Measurements from ENCODE around the gene TH.

TH gene

DNA sequence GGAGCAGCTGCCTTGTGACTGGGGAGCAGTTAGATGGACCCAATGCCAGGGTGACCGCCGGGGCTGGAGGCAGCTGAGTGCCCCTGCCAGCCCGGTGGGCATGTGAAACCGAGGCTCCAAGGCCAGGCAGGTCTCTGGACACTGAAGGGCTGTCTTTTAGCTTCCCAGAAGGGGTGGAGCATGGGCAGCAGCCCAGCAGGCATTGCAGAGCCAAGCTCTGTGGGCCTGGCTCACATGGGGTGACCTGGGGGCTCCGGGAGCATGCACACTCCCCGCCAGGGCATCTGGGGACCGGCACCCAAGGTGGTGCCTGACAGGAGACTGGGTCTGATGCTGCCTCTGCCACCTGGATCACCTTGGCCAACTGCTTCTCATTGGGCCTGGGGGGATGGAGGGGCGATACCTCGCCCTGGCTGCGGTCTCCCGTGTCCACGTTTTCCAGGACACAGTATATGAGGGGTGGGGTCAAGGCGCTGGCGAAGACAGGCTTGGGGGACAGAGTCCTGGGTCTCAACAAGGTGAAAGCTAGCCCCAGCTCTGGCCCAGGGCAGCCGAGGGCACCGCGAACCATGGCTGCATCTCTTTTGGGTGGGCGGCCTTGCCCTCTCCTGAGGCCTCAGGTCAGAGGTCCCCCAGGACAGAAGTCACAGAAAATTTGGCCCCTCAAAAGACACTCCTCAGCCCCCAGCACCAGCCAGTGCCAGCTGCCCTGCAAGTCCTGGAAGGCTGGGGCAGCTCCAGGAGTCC is 14.1 kb downstream of the TH start:
- no peak for DNase-seq

DNA sequence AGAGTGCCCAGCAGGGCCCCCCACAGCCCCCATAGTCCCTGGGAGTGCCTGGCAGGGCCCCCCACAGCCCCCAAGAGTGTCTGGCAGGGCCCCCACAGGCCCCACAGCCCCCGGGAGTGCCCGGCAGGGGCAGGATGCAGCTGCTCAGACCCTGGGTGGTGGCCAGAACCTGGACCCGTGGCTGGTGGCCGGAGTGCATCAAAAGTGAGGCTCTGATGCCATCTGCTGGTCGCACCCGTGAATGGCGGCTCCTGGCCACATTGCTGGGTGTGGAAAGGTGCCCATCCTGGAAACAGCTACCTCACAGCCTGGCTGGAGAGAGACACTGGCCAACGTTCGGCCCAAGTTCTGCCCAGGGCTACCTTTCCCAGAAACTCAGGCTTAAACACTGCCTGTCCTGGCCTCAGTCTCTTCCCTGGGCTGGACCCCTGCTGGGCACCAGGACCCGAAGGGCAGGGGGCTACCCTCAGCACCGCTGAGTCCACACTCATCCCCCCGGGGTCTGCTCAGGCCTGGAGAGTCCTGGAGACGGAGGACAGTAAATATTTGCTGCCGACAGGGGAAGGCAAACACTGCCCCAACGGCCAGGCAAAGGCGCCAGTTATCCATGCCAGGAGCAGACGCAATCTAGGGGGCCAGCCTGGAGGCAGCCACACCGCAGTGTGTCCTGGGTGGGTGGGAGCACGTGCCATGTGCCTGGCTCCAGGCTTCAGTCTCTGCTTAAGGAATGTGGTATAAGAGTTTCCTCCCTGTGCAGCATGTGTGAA is 15.0 kb downstream of the TH start:
- peak; percentile 74 for DNase-seq

DNA sequence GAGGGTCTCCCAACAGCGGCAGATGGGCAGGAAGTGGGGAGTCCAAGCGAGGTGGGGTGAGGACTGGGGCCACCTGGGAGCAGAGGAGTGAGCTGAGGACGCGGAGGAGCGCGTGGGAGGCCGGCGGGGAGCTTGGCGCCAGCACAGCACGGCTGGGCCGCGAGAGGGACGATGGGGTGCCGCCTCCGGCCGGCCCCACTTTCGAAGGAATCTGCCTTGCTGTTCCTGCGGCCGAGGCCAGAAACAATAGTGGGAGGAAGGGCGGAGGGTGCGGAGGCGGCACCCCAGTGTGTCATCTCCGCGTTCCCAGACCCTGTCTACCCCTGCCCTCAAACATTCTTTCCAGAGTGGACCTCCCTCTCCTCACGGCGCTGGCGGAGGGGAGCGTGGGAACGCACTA is 16.1 kb downstream of the TH start:
- no peak for DNase-seq

DNA sequence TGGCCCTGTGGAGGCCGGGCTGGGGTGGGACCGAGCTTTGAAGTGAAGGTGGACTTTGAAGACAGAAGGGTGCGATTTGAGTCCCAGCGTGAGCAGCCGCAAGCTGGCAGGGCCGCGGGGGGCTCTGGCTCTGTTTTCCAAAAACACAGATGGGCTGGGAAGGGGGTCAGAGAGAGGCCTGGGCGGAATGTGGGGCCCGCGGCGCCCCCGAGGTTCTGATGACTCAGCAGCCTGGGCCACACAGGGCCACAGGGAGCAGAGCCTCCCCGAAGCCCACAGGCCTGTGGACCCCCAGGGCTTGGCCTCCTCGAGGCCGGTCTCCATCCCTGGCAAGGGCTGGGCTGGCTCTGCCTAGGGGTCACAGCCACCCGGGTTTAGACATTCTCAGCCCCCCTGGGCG is 16.7 kb downstream of the TH start:
- DNase-seq = no peak

DNA sequence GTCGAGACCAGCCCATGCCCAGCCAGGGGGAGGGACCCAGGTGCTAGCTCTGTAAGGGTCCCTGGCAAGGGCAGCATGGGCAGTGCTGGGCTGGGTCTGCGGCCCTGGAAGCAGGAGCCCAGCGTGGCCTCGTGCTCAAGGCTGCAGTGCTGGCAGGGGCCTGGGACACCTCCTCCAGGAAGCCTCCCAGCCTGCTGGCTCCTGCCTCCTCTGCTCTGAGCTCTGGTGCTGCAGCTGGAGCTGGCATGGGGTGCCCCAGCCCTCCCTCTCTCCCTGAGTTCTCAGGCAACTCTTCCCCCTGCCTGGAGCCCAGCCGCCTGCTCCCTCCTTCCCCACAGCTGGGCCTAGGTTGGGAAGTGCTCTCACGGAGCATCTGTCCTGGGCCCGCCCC is 17.4 kb downstream of the TH start:
- no peak for DNase-seq

DNA sequence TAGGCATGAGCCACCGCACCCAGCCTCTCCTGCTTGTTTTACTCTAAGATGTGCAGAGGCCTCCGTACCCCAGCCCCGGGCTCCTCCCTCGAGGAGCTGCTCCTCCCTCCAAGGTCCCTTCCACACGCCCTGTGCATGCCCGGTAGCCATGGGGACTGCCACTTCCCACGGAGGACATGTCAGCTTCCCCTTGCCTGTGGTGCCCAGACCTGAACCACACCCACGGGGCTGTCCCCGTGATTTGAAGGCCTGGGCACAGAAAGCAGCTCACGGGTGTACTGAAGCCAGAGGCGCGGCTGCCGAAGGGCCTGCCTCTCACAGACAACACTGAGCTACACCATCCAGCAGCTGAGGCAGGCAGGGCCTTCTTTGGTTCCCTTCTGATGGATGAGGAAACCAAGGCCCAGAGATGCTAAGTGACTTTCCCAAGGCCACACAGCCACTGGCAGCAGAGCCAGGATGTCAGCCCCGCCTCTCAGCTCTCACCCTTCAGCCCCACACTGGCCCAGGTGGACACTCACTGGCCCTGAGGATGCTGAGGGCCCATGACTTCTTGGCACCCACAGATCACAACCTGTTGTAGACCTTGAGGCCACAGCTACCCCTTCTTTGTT is 17.9 kb downstream of the TH start:
- DNase-seq = no peak

DNA sequence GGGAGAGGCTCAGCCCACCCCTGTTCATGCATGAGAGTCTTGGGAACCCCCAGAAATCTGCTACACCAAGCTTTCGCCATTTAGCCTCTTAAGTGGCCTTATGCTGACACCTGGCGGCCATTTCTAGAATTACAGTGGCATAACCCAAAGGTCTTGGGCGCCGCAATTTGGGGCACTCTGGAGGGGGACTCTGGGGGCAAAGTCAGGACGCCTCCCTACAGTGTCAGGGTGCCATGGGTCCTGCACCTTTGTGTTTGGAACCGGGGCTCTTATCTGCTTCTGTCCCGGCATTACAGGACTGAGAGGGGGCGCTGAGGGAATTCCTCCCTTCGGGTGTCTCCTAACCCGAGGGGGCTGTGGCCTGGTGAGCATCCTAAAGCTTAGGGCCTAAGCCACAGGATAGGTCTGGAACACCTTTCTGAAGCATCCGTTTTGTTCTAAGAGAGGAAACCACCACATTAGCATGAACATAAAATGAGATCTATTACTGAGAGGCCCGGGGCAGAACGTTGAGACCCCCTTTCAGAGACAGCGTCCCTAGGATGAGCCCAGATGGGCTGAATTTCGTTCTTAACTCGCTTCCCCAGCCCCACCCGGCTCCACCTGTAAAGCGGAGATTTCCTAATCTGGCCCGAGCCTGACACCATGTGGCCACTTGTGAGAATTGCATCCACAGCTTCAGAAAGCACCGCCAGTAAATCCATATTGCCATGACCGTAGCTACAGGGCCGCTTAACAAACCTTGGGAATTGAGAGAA is 19.9 kb downstream of the TH start:
- DNase-seq = peak; percentile 82

DNA sequence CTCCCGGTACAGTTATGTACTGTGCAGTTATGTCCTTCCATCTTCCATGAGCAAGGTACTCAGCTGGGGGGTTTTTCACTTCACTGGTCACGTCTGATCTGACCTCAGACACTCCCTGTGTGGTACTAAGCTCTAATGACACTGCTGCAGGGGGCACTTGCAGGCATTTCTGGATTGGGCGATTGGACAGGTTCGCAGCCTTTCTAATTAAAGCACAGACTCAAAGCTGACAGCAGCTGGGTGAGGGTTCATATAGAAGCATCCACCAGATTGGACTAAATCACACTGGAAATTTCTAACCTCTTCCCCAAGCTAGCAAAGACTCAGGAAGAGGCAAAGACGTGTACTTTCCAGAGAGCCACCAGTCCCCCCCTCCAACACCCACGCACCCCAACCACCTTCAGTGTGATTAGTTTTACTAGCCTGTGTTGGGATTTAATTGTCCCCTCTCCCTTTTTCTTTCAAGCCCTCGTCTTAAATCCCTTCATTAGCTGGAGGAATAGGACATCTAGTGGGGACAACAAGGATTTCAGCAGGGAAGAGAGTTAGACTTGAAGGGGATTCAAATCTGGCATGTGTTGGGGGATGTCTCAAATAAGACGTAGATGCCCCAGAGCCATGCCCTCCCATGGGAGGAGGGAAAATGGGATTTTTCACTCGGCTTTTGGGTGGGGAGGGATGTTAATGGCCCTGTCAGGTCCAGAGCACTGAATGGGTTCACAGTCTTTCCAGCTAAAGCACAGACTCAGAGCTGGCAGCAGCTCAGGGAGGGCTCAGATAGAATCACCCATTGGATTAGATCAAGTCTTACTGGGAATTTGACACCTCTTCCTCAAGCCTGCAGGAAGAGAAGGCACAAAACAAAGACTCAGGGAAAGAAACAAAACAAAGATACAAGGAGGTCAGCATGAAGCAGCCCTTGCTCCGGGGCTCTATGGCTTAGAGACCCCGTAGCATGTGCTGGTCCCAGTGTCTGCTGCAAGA is 21.5 kb downstream of the TH start:
- peak; percentile 29 for DNase-seq

DNA sequence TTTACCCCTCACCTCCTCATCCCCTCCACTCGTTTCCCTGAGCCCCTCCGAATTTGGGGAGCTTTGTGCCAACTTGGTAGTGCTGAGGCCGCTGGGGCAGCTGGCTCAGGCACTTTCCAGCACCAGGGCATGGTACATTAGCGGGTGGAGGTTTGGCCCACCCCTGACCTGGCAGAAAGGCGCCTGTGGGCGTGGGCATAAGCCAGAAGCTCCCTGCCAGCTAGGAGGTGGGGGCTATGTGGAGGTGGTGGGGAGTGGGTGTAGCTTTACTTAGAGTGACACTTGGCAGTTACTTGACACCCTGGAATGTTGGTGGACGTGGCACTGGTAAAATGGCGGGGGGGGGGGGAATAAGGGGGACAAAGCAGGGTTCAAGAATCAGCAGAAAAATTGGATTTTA is 22.2 kb downstream of the TH start:
- DNase-seq = no peak

DNA sequence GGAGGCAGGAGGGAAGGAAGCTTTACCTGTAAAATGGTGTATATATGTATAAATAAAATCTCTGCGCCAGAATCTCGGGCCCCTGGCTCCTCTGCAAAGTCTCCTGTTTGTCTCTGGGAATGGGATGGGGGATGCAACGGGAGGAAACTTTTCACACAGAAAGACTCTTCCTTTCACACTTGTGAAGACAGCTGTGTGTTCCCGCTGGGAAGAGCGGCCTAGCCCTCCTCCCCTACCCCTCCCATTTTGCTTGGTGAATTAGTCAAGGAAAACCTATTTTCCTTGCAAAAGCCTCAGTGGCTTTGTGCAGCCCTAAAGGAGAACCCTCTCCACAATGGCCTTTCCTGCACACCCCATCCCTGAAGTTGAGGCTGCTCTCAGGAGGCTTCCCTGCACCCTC is 23.0 kb downstream of the TH start:
- no peak for DNase-seq

DNA sequence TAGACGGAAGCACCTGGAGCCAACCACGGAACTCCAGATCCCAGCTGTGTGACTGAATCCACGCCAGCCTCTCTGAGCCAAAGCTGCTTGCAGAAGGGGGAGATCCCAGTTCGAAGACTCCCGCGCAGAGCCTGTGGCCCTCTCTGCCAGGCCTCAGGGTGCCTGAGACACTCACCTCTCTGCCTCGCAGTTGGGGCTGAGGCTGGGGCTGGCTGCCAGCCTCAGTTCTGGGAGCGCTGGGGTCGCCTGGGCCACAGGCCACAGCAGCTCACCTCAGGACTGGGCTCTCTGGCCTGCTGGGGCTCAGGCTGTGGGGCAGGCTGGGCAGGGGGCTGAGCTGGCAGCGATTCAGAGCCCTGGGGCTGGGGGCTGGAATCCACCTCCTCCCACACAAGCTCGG is 24.2 kb downstream of the TH start:
- DNase-seq = no peak

DNA sequence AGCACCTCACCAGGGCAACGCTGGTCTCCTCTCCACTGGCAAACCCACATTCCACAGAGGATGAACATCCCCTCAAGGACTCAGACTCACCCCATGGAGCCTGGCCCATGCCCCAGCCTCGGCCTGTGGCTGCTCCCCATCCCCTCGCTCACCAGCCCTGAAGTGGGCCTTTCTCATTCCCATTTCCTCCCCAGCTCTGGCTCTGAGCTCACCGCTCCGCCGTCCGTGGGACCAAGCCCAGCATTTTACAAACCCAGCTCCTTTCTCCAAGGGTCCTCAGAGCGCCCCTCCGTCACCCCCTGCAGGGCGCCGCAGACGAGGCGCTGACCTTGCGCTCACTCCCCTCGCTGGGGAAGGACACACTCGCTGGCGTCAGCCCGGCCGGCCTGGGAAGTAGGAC is 25.6 kb downstream of the TH start:
- no peak for DNase-seq

DNA sequence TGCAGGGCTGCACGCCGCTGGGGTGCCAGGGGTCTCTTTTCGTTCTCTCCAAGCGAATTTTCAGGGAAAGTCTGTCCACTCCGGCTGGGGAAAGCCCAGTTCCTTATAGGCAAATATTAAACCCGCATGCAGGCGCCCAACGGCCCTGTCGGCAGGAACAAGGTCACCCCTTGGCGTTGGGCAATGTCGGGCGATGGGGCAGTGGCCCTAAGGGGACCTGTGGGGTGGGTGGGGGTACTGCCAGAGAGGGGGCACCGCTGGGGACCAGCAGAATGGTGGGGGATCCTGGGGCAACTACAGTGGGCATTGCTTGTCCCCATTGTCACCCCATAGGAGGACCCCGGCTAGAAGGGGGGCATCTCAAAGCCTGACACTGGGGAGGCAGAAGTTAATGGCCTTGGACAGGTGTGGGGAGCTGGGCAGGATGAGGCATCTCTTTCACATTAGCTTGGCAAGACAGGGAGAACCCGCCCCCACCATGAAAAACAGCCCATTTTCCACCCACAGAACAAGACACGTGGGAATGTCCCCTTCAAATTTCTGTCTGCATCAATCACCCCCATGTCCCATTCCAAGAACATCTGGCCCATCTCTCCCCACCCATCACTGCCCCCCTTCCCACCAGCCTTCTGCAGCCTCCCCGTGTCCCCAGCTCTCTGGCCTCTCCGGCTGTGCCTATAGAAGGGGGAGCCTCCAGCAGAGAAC is 26.9 kb downstream of the TH start:
- peak; percentile 29 for DNase-seq

DNA sequence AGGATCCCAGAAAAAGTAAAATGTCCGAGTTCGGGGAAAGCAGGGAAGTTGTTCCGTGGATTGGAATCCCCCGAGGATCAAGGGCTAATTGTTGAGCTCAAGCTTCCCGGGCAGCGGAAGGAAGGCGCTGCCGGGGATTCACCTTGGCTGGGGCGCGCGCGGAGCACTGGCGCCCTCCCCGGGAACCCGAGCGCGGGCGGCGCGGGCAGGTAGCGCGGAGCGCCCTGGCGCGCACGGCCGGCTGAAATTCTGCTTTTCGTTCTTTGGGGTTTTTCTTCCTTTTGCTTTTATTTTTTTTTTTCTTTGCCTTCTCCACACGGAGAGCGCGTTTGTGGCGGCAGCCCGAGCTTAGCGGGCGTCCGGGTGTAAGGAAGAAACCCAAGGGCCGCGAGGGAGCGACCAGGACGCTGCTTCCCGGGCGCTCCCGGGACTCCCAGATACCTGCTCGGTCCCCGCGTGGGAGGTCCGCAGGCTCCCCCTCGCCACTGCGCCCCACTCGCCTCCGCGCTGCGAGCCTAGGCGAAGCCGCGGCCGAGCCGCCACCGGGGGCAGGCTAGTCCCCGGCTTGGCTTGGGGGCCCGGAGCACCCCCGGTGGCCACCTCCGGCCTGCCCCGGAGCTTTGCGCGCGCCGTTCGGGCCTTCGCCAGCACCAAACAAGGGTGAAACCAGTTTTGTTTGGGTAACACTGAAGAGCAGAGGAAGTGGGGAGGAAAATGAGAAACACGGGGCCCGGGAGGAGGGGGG is 27.6 kb downstream of the TH start:
- no peak for DNase-seq

DNA sequence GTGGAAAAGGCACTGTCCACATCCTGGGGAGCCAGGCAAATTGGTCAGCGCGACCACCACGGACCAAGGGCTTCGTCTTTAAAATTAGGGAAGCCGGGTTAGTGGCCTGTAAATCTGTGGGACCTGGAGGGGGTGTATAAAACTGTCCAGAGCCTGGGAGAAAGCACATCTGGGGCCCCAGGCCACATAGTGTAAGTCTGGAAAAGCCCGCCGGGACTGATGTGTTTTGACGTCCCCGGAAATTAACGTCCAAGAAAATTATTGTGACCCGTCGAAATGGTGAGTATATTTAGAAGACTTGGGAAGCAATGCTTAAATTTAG is 28.2 kb downstream of the TH start:
- peak; percentile 63 for DNase-seq

DNA sequence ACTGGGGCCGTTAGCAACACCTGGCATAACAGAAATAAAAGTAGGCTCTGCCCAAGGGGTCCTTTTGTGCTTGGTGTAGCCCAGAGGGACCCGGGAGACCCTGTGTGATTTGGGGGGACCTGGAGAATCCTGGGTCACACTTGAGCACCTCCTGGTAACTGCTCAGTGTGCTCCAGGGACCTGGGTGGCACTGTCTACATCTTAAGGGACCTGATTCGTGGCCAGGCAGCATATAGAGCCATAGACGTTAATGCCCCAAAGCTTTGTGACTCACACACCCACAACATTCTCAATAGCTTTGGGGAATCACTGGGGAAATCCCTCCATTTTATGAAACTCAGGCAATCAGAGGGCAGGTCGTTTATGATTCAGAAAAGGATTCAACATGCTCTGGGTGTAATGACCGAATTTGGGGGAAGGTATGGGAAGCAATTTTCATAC is 28.8 kb downstream of the TH start:
- DNase-seq = peak; percentile 92

DNA sequence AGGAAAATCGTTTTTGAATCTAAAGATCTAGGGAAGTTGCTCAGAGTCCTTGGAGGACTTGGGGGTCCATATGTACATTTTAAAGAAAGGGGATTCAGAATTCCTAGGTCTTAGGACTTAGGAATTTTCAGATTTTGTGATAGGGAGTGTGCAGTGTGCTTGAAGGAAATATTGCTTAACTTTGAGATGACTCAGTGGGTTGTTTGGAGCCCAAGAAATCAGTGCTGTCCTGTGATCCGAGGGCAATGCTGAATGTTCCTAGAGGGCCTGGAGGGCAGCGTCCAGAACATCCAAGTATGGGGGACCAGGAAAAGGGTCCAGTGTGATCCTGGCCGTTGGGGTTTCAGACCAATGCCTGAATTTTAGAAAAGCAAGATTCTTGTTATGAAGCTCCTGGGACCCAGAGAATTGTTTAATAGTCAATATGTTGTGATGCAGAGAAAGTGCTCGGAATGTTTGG is 29.3 kb downstream of the TH start:
- DNase-seq = peak; percentile 73

DNA sequence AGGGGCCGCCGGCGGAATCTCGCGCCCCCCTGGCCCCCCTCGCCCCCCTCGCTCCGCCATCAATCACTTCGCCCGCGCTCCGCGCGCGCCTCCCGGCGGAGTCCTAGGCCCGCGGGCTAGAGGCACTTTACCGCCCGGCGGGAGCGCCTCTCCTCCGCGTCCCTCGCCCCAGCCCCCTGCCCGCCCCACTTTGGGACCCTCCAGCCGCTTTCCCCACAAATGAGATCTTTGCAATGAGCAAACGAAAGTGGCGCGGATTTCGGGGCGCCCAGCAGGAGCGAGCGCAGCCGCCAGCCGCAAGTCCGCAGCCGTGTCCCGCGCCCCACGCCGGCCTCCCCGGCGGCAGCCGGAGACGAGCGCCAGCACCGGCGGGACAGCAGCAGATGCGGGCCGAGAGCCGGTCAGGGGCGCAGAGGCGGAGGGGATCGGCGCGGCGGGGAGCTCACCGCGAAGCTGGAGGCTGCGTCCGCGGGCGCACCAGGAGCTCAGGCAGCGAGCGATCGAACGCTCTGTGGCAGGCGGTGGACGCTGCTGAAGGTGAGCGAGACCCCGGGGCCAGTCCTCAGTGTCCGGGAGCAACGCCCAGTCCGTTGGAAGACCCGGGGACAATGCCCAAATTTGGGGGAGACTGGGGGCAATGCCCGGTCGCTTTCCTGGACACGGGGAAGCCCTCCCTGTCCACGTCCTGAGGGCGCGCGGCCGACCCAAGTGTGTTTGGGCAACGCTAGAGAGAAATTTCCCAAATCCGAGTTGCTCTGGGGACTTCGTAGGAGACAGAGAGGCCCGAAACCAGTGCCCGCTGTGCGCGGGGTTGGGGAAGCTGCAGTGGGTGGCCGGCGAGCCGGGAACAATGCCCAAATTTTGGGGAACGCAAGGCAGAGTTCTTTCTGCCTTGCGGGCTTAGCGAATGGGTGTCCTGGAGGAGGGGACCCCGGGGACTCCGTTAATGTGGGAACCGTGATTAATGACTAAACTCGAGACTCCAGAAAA is 30.9 kb downstream of the TH start:
- DNase-seq = no peak

DNA sequence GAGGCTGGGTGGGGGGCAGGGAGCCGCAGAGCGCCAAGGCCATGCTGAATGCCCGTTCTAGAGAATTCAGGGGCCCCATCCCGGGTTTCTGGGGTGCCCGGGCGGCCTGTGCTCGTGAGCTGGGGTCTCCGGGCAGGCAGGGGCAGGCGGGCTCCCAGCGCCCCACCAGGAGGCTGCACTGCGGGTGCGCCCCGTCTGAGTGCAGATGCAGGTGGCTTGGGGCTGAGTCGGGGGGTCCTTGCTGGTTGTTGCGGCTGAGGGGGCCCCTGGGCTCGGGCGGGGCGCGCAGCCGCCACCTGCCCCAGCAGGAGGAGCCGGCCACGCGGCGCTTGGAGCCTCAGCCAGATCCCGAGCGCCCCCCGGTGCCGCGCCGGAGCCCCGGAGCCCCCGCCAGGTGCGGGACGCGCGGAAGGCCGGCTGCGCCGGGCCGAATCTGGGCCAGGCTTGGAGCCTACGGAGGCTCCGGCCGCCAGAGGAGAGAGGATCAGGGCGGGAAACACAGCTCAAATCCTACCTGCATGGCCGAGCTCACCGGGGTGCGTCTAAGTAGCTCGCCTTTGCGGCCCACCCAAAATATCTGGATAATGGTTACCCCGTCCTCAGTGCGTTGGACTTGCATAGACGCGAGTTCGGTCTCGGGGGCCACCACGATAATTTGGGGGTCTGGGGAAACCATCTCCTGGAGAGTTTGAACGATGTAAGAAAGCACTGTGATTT is 31.8 kb downstream of the TH start:
- DNase-seq = no peak

All from suppressor macrophage treated with lipopolysaccharide for 4 hours (primary cell).